ENCODE results near the gene PRH1. TPM values are rescaled to one million over a fixed set of nuclear protein-coding genes. Genes with fewer than 3 reads are reported as not detected.

The PRH1 gene
- total RNA-seq, 1 experiment from 2014 or later, result 5.9 TPM

DNA sequence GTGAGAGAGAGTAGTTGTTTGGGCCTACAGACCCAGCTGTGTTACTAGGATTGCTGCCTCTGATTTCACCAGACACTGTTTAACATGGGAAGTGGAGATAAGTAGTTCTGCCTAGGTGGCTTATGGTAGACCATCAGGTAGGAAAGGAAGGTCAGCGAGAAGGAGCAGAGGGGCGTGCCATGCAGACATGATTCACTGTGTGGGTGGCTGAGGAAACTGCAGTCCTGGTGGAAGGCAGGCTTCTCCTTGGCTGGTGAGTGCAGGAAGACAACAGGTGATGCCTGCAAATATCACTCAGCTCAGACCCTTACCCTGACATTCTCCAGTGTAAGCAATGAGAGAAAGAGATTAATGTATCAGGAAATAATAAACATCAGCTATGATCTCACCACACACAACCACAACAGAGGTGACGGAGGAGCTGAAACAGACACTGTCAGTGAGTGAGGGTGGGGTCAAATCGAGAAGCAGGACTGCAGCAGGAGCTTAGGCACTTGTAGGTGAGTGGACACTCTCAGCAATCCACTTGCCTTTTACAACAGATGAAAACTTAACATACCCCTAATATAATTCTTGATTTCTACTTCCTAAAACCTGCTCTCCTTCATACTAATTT, 32.7 kb downstream of the PRH1 start:
- Histone ChIP-seq H3K79me2 (ENCODE audit: insufficient read depth, low read length) (no peaks in the 10 kb centered on the region), H3K4me3 (replicated peaks in 1 of 2; ENCODE audit: low read depth in 1 of 2, low read length in 2 of 2) (no peak overlapping the region), H3K36me3 (ENCODE audit: control insufficient read depth in 1 of 2, insufficient read depth in 2 of 2, low read length in 2 of 2) (no peaks in the 10 kb centered on the region), H4K20me1 (ENCODE audit: insufficient read depth) (no peaks in the 10 kb centered on the region), H3K4me2 (ENCODE audit: low read length) (no peak overlapping the region), H3K27ac (ENCODE audit: low read depth, low read length) (no peak overlapping the region), H3K9me3 (ENCODE audit: control insufficient read depth in 1 of 2, insufficient read depth in 1 of 2, low read depth in 1 of 2, low read length in 2 of 2) (no peaks in the 10 kb centered on the region), H3K27me3 (ENCODE audit: insufficient read depth, low read length) (no peaks in the 10 kb centered on the region), H2AFZ (ENCODE audit: low read depth, low read length, poor library complexity, severe bottlenecking) (no peak overlapping the region), H3K4me1 (ENCODE audit: control insufficient read depth in 1 of 2, insufficient read depth in 2 of 2, low read length in 2 of 2) (peaks cover 0 to 9% of the 10 kb centered on the region in 2 experiments; a peak in 1 of 4 replicates), H3K9me2 (ENCODE audit: insufficient read depth) (no peaks in the 10 kb centered on the region), H3K9ac (ENCODE audit: low read length) (no peak overlapping the region)
- ATAC-seq (no peak), DNase-seq (ENCODE audit: low read depth, low spot score) (no peak)
- TF ChIP-seq, protein P1, sequence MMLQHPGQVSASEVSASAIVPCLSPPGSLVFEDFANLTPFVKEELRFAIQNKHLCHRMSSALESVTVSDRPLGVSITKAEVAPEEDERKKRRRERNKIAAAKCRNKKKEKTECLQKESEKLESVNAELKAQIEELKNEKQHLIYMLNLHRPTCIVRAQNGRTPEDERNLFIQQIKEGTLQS (IDR thresholded peaks at IDR 0.05), result no peak
- TF ChIP-seq EGR1 (IDR thresholded peaks at IDR 0.05; ENCODE audit: low read depth), result no peak
- TF ChIP-seq ELF1 (IDR thresholded peaks at IDR 0.05; ENCODE audit: borderline replicate concordance, low read depth), result no peak
- TF ChIP-seq, protein P2, sequence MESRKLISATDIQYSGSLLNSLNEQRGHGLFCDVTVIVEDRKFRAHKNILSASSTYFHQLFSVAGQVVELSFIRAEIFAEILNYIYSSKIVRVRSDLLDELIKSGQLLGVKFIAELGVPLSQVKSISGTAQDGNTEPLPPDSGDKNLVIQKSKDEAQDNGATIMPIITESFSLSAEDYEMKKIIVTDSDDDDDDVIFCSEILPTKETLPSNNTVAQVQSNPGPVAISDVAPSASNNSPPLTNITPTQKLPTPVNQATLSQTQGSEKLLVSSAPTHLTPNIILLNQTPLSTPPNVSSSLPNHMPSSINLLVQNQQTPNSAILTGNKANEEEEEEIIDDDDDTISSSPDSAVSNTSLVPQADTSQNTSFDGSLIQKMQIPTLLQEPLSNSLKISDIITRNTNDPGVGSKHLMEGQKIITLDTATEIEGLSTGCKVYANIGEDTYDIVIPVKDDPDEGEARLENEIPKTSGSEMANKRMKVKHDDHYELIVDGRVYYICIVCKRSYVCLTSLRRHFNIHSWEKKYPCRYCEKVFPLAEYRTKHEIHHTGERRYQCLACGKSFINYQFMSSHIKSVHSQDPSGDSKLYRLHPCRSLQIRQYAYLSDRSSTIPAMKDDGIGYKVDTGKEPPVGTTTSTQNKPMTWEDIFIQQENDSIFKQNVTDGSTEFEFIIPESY (IDR thresholded peaks at IDR 0.05; ENCODE audit: extremely low read depth, insufficient replicate concordance, low read length), result no peak
- TF ChIP-seq SIN3A (IDR thresholded peaks at IDR 0.05; ENCODE audit: low read depth), result no peak
- TF ChIP-seq, protein P3, sequence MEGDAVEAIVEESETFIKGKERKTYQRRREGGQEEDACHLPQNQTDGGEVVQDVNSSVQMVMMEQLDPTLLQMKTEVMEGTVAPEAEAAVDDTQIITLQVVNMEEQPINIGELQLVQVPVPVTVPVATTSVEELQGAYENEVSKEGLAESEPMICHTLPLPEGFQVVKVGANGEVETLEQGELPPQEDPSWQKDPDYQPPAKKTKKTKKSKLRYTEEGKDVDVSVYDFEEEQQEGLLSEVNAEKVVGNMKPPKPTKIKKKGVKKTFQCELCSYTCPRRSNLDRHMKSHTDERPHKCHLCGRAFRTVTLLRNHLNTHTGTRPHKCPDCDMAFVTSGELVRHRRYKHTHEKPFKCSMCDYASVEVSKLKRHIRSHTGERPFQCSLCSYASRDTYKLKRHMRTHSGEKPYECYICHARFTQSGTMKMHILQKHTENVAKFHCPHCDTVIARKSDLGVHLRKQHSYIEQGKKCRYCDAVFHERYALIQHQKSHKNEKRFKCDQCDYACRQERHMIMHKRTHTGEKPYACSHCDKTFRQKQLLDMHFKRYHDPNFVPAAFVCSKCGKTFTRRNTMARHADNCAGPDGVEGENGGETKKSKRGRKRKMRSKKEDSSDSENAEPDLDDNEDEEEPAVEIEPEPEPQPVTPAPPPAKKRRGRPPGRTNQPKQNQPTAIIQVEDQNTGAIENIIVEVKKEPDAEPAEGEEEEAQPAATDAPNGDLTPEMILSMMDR (IDR thresholded peaks at IDR 0.05 in 2 of 3, conservative IDR thresholded peaks at IDR 0.05 in 1 of 3; ENCODE audit: borderline replicate concordance in 1 of 3, insufficient read depth in 1 of 3, low read depth in 2 of 3, low read length in 2 of 3), result no peak
- no peak for TF ChIP-seq TCF7L2 (IDR thresholded peaks at IDR 0.05; ENCODE audit: borderline replicate concordance, extremely low read depth, insufficient read depth, insufficient read length)
- no peak for TF ChIP-seq EZH2phosphoT487 (IDR thresholded peaks at IDR 0.05; ENCODE audit: borderline replicate concordance)
- intact Hi-C loops (cut with micrococcal nuclease), result no loop called here
- ChIA-PET POLR2A (no interaction called here), RAD21 (ENCODE audit: low non-redundant PET in 1 of 2, low total read pairs in 2 of 2, uncharacterized antibody in 2 of 2, unreplicated experiment in 2 of 2) (no interaction called here), CTCF (no interaction called here)
- no TSS peak for BruUV-seq (replicated peaks)

Data from HCT116 (cell line).